ENCODE results near the gene EPB41L4B.

Gene EPB41L4B

GRCh38 chr9:109269081-109269480, 51.8 kb downstream of the EPB41L4B start:
- DNase-seq, result no peak

DNA sequence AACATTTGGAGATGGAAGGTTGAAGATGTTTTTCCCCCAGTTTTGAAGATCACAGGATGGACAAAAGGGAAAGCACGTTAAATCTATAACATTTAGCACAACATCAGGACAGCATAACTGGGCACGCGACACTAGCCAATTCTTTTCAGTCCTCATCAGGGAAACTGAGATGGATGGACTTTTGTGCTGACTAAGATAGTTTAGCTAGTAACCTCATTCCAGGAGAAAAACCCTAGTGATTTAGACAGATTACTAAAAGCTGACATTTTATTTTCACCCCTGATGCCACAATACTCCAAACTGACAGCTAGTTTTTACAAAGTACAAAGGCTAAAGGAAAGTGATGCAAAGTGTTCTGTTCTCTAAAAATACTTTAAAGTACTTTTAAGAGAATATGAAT, 53.3 kb downstream of the EPB41L4B start:
- DNase-seq, result no peak

- no peak for DNase-seq
Observed at GRCh38 chr9:109264877-109265587, 55.8 kb downstream of the EPB41L4B start.

DNA sequence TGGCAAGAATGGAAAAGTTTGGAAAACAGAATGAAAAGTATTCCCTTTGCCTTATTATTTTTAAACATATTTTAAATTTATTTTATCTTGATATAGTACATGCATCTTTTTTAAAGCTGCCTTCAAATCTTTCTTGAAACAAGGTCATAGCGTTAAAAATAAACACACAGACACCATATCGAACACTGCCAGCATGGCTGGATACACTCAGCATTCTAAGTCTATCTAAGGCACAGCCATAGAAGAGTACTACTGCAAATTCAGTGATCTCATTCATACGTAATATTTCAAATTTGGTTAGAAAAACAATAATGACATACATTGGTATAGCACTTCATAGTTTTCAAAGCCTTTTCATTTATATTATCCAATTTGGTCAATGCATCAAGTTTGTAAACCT, 57.5 kb downstream of the EPB41L4B start:
- DNase-seq, result no peak

- no peak for DNase-seq
Observed at GRCh38 chr9:109258481-109259302, 62.2 kb downstream of the EPB41L4B start.

- no peak for DNase-seq
Observed at GRCh38 chr9:109256336-109256735, 64.5 kb downstream of the EPB41L4B start.

DNA sequence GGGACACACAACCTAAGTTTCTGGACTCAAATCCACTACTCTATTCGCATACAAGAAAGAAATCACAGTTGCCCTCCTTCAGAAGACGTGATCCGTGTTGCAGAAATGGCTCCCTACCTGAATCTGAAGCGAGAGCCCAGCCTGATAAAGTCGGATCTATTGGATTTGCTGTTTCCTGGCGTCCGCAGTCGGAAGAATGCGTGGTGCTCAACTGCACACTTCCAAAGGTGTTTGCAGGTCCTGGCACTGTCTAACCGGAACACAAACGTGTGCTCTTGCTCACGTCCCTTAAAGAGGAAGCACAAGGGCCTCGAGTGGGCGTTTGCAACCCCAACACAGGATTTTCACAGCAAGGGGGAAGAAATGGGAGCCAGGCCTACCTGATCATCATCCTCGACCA, 65.5 kb downstream of the EPB41L4B start:
- no peak for DNase-seq

GRCh38 chr9:109254317-109254716, 66.5 kb downstream of the EPB41L4B start:
- no peak for DNase-seq

- DNase-seq, result no peak
Observed at GRCh38 chr9:109253637-109254284, 67.1 kb downstream of the EPB41L4B start.

GRCh38 chr9:109253241-109253636, 67.6 kb downstream of the EPB41L4B start:
- DNase-seq, result no peak

- DNase-seq, result no peak
Observed at GRCh38 chr9:109252291-109252690, 68.6 kb downstream of the EPB41L4B start.

DNA sequence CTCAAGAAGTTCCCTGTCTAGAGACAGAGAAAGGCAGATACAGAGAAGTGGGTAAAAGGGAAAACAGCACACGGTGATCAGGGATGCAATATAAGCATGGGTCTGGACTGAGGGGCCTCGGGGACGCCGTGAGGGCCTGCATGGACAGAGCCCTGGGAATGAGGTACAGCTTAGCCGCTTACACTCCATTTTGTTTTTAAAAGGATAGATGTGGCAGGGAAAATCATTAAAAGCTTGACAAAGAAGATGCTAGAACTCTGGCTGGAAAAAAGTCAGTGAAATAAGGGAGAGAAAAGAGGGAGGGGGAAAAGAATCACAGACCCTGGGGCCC, 69.1 kb downstream of the EPB41L4B start:
- DNase-seq, result no peak

GRCh38 chr9:109251080-109251775, 69.6 kb downstream of the EPB41L4B start:
- no peak for DNase-seq

DNA sequence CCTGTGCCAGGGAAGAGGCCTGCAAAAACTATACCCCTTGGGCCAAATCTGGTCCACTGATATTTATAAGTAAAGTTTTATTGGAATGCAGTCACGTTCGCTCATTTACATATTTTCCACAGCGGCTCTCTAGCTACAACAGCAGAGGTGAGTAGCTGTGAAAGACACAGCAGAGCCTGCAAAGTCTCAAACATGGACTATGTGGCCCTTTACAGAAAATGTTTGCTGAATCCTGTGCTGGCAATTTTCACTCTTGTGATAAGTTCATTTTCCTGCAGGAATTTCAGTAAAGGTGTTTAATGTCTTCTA, 70.1 kb downstream of the EPB41L4B start:
- no peak for DNase-seq

DNA sequence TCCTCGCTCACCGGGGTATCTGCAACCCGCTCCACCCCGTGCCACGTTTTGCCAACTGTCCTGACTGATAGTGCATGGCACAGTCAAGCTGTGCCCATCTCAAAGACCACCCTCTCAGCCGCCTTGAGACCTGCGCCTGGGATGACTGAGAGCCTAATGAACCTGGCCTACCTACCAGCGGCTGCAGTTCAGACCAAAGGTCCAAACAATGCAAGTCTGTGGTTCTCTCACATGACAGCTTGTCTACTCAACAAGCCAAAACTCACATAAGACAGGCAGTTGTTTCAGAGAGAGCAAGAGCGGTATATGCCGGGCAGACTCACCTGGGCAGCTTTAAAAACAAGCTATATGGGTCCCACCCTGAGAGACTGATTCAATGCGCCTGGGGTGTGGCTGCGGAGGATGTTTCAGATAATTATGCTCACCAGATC, 70.5 kb downstream of the EPB41L4B start:
- no peak for DNase-seq

- DNase-seq, result no peak
Observed at GRCh38 chr9:109249615-109250014, 71.2 kb downstream of the EPB41L4B start.

DNA sequence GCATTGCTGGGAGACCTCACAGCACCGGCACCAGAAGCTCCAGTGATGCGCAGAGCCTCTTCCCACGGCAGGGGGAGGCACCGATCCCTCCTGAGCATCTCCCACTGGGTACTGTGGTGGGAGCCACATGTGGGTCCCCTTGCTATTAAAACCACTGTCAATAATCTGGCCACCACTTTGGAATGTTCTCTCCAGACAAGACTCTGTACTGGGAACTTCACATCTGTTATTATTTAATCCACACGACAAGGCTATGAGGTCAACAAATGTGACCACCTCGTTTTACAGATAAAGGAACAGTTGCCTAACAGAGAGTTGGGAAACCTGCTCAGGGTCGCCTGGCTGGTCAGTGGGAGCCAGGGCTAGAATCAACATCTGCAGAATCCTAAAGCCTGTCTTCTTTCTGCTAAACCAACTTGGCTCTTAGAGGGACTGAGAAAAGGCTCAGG, 72.7 kb downstream of the EPB41L4B start:
- DNase-seq, result no peak

DNA sequence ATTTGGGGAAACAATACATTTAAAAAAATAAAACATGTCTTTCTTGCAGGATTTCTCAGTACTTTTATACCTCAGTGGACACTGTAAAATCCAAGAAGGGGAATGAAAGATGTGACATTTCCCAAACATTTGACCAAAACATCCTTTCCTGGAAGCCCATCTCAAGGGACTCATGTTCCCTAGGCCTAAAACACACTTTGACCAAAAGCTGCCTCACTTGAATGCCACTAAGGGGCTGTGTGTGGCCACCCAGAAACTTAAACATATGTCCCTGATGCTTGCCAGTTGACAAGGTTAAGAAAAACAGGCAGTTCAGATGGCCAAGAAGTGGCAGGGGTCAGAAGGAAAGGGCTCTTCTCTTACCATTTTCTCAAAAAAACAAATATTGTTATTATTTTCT, 73.6 kb downstream of the EPB41L4B start:
- DNase-seq, result no peak

DNA sequence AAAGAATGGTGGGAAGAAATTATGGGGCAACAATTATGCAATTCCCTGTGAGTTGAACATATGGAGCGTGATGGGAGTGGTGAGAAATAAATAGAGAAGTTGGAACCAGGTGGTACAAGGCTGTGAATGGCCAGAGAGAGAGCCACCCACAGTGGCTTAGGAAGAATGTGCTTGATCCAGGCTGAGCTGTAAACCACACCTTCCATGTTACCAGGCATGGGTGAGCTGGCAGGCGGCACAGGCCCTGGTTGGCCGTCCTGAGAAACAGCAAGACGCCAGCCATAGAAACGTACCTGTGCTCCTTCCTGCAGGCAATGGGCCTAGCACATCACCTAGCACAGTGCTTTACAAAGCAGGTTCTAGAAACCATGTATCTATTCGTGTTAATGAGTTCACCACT, 74.3 kb downstream of the EPB41L4B start:
- no peak for DNase-seq

- no peak for DNase-seq
Observed at GRCh38 chr9:109245310-109245897, 75.5 kb downstream of the EPB41L4B start.

DNA sequence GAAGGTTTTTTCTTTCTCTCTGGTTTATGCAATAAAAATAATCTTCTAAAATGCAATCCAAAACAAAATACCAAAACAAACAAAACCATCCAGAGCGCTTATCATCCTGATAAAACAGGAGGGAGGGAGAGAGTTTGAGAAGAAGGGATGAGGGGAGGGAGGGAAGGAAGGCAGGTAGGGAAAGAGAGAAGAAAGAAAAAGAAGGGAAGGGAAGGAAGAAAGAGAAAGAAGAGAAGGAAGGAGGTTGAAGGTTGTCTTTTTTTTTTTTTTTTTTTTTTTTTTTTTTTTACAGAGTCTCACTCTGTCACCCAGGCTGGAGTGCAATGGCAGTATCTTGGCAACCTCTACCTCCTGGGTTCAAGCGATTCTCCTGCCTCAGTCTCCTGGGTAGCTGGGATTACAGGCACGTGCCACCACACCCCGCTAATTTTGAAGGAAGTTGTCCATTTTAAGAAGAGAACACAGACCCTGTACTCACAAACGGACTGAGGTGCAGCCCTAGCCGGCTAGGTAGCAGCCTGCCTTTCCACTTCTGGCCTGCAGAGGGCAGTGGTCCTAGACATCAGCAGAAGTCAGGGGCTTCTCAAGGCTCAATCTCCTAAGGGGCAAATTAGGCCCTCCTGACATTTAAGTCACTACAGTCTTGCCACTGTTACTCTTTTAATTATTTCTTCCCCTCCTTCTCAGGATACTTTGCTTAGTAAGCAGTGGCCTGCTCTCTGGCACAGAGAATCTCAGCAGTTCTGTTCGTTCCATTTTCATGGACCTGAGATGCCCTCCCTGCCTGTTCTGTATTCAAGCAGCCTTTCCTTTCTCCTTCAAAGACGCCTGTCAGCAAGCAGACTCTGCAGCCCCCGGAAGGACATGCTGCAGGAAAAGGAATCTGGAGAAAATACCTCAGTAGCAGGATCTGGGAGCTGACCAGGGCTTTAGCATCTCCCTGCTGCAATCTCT, 76.4 kb downstream of the EPB41L4B start:
- peak; percentile 76 to 78 for DNase-seq

GRCh38 chr9:109242741-109243140, 78.1 kb downstream of the EPB41L4B start:
- no peak for DNase-seq
